SK-N-SH treated with all-trans-retinoic acid at 6 μM for 48 hours (cell line): Measurements from ENCODE around the gene LRRC23.

Experiments used
- ATAC-seq: fragments of 200-7000 bp; cut with Tn5 transposase; 3 replicates; pipeline ENCODE4 v1.9.1; 2020; ENCODE audit warnings: mild to moderate bottlenecking, moderate library complexity
- BACH2 ChIP-seq: fragments of 250-450 bp; sonication (Bioruptor Pico); IDR thresholded peaks from 2 replicates; pipeline ENCODE4 v1.9.0; 2021; ENCODE audit warnings: mild to moderate bottlenecking, borderline replicate concordance
- CSDC2 ChIP-seq: fragments of 250-450 bp; sonication (Bioruptor Pico); IDR thresholded peaks from 2 replicates; pipeline ENCODE4 v1.5.0; 2020; ENCODE audit warnings: mild to moderate bottlenecking, moderate library complexity
- CSRNP3 ChIP-seq: fragments of 250-450 bp; sonication (Bioruptor Pico); IDR thresholded peaks from 2 replicates; pipeline ENCODE4 v1.5.1; 2021; ENCODE audit warnings: mild to moderate bottlenecking, moderate library complexity
- ESRRG ChIP-seq: fragments of 250-450 bp; sonication (Bioruptor Pico); IDR thresholded peaks from 2 replicates; pipeline ENCODE4 v1.6.1; 2021; ENCODE audit warnings: mild to moderate bottlenecking
- OSR1 ChIP-seq: fragments of 250-450 bp; sonication (Bioruptor Pico); IDR thresholded peaks from 2 replicates; pipeline ENCODE4 v1.8.0; 2022; ENCODE audit warnings: moderate library complexity, mild to moderate bottlenecking, inconsistent platforms
- PPARA ChIP-seq: fragments of 250-450 bp; sonication (Bioruptor Pico); IDR thresholded peaks from 2 replicates; pipeline ENCODE4 v1.5.0; 2020; ENCODE audit warnings: mild to moderate bottlenecking, borderline replicate concordance
- SNAI2 ChIP-seq: fragments of 250-450 bp; sonication (Bioruptor Pico); IDR thresholded peaks from 2 replicates; pipeline ENCODE4 v1.5.0; 2020; ENCODE audit warnings: mild to moderate bottlenecking, moderate library complexity
- TCF4 ChIP-seq: fragments of 250-450 bp; sonication (Bioruptor Pico); IDR thresholded peaks from 2 replicates; pipeline ENCODE4 v1.8.0; 2021; ENCODE audit warnings: mild to moderate bottlenecking, moderate library complexity, borderline replicate concordance
- TOX ChIP-seq: fragments of 250-450 bp; sonication (Bioruptor Pico); IDR thresholded peaks from 2 replicates; pipeline ENCODE4 v1.8.0; 2021; ENCODE audit warnings: mild to moderate bottlenecking, moderate library complexity, borderline replicate concordance
- TSHZ2 ChIP-seq: fragments of 250-450 bp; sonication (Bioruptor Pico); IDR thresholded peaks from 2 replicates; pipeline ENCODE4 v1.5.0; 2020; ENCODE audit warnings: mild to moderate bottlenecking, moderate library complexity
- ZFP3 ChIP-seq: fragments of 250-450 bp; sonication (Bioruptor Pico); IDR thresholded peaks from 2 replicates; pipeline ENCODE4 v1.5.0; 2020; ENCODE audit warnings: mild to moderate bottlenecking, moderate library complexity
- ZFP30 ChIP-seq: fragments of 450-650 bp; formaldehyde crosslinking; IDR thresholded peaks from 2 replicates; pipeline ENCODE4 v1.5.0; 2022; ENCODE audit warnings: mild to moderate bottlenecking, moderate library complexity
- ZNF70 ChIP-seq: fragments of 450-650 bp; formaldehyde crosslinking; IDR thresholded peaks from 2 replicates; pipeline ENCODE4 v1.5.0; 2020; ENCODE audit warnings: mild to moderate bottlenecking, moderate library complexity
- ZNF8 ChIP-seq: fragments of 450-650 bp; formaldehyde crosslinking; IDR thresholded peaks from 2 replicates; pipeline ENCODE4 v1.5.0; 2020; ENCODE audit warnings: mild to moderate bottlenecking, moderate library complexity
- TF ChIP-seq, protein P1 (sequence below): fragments of 250-450 bp; sonication (Bioruptor Pico); IDR thresholded peaks from 2 replicates; pipeline ENCODE4 v1.8.0; 2020; ENCODE audit warnings: mild to moderate bottlenecking, moderate library complexity, borderline replicate concordance
- TF ChIP-seq, protein P2 (sequence below): fragments of 250-450 bp; sonication (Bioruptor Pico); IDR thresholded peaks from 2 replicates; pipeline ENCODE4 v1.5.1; 2020; ENCODE audit warnings: low read depth, mild to moderate bottlenecking, moderate library complexity

The LRRC23 gene

GRCh38 chr12:6925540-6926279 lies 21.1 kb downstream of the LRRC23 start:
- TF ChIP-seq ZFP3 (CRISPR knock-in tag) (no peak), OSR1 (CRISPR knock-in tag) (no peak), CSRNP3 (no peak), ESRRG (CRISPR knock-in tag) (no peak), ZFP30 (CRISPR knock-in tag) (0 out of 2 replicates have a peak, but pooled peaks have one; percentile 38)
- TF ChIP-seq, protein P1, sequence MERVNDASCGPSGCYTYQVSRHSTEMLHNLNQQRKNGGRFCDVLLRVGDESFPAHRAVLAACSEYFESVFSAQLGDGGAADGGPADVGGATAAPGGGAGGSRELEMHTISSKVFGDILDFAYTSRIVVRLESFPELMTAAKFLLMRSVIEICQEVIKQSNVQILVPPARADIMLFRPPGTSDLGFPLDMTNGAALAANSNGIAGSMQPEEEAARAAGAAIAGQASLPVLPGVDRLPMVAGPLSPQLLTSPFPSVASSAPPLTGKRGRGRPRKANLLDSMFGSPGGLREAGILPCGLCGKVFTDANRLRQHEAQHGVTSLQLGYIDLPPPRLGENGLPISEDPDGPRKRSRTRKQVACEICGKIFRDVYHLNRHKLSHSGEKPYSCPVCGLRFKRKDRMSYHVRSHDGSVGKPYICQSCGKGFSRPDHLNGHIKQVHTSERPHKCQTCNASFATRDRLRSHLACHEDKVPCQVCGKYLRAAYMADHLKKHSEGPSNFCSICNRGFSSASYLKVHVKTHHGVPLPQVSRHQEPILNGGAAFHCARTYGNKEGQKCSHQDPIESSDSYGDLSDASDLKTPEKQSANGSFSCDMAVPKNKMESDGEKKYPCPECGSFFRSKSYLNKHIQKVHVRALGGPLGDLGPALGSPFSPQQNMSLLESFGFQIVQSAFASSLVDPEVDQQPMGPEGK (CRISPR knock-in tag) = no peak
- peak; percentile 74 for ATAC-seq

DNA sequence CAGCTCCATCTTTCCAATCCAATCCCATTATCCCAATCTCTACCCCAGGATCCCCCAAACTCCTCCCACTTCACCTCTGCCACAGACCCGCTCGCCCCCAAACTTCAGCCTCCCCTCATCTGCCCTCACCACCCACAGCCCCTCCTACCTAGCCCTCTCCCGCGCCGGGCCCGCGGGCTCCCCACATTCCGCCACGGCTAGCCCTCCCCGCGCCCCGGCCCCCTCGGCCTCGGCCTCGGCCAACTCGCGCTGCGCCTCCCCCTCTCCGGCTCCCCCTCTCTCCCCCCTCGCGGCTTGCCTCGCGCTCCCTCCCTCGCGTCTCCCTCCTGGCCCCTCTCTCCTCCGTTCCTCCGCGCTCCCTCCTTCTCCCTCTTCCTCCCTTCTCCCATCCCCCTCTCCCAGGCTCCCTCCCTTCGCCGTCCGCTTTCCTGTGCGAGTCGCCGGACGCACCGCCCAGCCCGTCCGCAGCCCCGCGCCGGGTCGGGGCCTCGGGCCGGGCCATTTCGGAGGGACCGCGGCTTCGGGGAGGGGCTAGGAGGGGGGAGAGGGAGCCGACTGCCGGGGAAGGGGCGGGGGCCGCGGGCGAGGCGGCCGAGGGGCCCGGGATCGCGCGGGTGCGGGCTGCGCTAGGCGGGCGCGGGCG lies 22.9 kb downstream of the LRRC23 start, which contains the start of gene ATN1:
TSS of gene ATN1 (plus strand) at position 581 of the 643 bp plus-strand sequence. CDS start 6,043 bp downstream, outside the sequence.
- TF ChIP-seq, protein P1 (CRISPR knock-in tag) = 0 out of 2 replicates have a peak, but pooled peaks have one; percentile 33
- TF ChIP-seq ZNF70 (CRISPR knock-in tag) = no peak
- TF ChIP-seq TSHZ2 (CRISPR knock-in tag) = no peak
- TF ChIP-seq TCF4 (CRISPR knock-in tag) = no peak
- peak; percentile 15 for ATAC-seq

DNA sequence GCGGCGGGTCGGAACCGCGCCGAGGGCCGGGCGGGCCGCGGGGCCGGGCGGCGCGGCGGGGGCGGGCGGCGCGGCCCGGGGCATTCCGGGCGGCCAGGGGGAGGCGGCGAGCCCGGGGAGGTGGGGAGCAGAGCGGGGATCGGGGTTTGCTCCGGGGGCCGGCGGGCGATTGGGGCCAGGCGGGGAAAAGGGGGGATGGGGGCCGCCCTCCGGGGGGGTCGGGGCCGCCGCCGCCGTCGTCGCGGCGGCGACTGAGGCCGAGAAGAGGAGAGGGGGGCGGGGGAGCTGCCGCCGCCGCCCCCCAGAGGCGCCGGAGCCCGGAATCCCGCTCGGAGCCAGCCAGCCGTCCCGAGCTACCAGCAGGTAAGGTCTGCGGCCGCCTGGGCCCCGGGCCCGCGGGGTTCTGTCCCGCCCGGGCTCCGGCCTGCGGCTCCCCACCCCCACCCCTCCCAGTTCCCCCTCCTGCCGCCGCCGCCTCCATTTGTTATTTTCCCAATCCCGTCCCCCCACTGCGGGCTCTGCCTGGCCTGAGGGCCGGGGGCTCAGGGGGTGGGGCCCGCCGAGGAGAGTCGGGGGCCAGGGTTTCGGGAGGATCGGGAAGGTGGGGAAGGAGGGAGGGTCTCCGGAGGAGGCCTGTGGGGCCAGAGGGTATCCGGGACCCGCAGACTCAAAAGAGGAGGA lies 23.5 kb downstream of the LRRC23 start:
- no peak for TF ChIP-seq CSDC2 (CRISPR knock-in tag)
- TF ChIP-seq PPARA (CRISPR knock-in tag) = no peak
- TF ChIP-seq, protein P1 (CRISPR knock-in tag) = no peak
- no peak for TF ChIP-seq BACH2 (CRISPR knock-in tag)
- no peak for TF ChIP-seq TSHZ2 (CRISPR knock-in tag)
- TF ChIP-seq OSR1 (CRISPR knock-in tag) = no peak
- no peak for TF ChIP-seq ZNF8 (CRISPR knock-in tag)
- TF ChIP-seq, protein P2, sequence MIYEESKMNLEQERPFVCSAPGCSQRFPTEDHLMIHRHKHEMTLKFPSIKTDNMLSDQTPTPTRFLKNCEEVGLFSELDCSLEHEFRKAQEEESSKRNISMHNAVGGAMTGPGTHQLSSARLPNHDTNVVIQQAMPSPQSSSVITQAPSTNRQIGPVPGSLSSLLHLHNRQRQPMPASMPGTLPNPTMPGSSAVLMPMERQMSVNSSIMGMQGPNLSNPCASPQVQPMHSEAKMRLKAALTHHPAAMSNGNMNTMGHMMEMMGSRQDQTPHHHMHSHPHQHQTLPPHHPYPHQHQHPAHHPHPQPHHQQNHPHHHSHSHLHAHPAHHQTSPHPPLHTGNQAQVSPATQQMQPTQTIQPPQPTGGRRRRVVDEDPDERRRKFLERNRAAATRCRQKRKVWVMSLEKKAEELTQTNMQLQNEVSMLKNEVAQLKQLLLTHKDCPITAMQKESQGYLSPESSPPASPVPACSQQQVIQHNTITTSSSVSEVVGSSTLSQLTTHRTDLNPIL (CRISPR knock-in tag) = no peak
- TF ChIP-seq TOX (CRISPR knock-in tag) = no peak
- TF ChIP-seq SNAI2 (CRISPR knock-in tag) = no peak
- TF ChIP-seq CSRNP3 = no peak

More for the DNA sequence above, 23.5 kb downstream of the LRRC23 start:
- ATAC-seq = no peak
